Right lobe of liver (tissue), 4 donors: ENCODE results near the gene COL4A1.

Experiments
- CTCF ChIP-seq, 4 donors: fragments of 200-600 bp in 3 of 4; fragments of 450-650 bp in 1 of 4; IDR thresholded peaks; one replicate each; pipeline versions ENCODE4 v1.5.1 to v1.8.0; 2016 to 2022; ENCODE audit warnings: antibody characterized with exemption in 4 of 4, mild to moderate bottlenecking in 2 of 4
- POLR2A ChIP-seq: fragments of 450-650 bp; IDR thresholded peaks from one replicate; pipeline ENCODE4 v1.6.1; 2017; ENCODE audit warnings: antibody characterized with exemption, mild to moderate bottlenecking
- donor health status: DM: no; HTN: no; CAD: no.
- donor health status: DM: no; HTN: no; CAD: no.
- donor health status: DM: no; HTN: yes; CAD: no.

- TF ChIP-seq CTCF (IDR thresholded peaks at IDR 0.05) = no peak
- no peak for TF ChIP-seq POLR2A
Observed at GRCh38 chr13:110182461-110182860, 124.5 kb downstream of the COL4A1 start.
